GM18502 (cell line): ENCODE results near the gene GIPR.

Experiments used
- ATAC-seq: cut with Tn5 transposase; IDR thresholded peaks from one replicate; pipeline ENCODE4 v1.9.1; 2021; ENCODE audit warnings: mild to moderate bottlenecking; ENCODE audit not compliant: unreplicated experiment, poor library complexity

Gene GIPR

DNA sequence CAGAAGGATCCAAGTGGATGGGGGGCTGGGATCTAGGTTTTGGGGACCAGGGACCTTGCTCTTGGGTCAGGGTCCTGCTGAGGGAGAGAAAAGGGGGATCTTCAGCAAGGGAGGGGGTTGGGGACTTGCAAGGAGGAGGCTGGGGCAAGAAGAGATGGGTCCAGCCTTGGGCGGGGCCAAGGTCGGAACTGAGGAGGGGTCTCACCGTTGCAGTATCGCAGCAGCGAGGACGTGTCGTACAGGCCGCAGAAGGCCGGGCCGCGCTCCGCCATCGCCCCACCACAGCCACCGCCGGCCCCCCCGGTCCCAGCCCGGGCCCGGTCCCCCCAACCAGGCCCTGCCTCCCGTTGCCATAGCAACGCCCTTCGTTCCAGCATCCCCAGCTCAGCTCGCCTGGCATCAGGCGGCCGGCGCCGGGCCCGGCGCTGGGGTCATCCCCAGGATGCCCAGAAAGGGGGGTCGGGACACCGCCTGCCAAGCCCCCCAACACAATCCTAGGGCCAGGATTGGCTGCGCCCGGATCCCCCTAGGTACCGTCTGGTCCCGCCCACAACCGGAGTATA, 22.9 kb upstream of the GIPR start:
- no peak for ATAC-seq

- ATAC-seq: peak; percentile 38
Measured at GRCh38 chr19:45645631-45646344, 22.2 kb upstream of the GIPR start.

GRCh38 chr19:45646345-45646698, 21.7 kb upstream of the GIPR start:
- no peak for ATAC-seq

- ATAC-seq: no peak
Measured at GRCh38 chr19:45650722-45651121, 17.3 kb upstream of the GIPR start.

- ATAC-seq: no peak
Measured at GRCh38 chr19:45653634-45654033, 14.4 kb upstream of the GIPR start.

GRCh38 chr19:45655073-45655472, 12.9 kb upstream of the GIPR start:
- ATAC-seq: no peak

GRCh38 chr19:45657520-45658167, 10.4 kb upstream of the GIPR start:
- no peak for ATAC-seq

GRCh38 chr19:45659096-45659729, 8.8 kb upstream of the GIPR start:
- ATAC-seq: no peak

DNA sequence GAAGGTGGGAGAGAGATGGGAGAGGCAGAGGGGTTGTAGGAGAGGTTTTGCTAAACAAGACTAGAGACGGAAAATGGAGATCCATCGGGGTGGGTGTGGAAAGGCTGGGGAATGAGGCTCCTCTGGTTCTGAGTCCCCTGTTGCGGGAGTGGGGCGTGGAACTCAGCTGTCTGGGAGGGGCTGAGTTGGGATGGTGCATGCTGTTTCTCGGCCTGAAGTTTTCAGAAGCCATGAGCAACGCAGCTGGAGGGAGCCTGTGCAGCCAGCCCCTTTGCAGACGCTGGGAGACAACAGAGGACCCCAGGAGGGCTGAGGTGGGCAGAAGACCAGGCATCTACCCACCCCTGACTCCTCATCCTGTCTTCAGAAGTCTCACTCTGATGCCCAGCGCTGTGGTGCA, 7.4 kb upstream of the GIPR start:
- no peak for ATAC-seq

DNA sequence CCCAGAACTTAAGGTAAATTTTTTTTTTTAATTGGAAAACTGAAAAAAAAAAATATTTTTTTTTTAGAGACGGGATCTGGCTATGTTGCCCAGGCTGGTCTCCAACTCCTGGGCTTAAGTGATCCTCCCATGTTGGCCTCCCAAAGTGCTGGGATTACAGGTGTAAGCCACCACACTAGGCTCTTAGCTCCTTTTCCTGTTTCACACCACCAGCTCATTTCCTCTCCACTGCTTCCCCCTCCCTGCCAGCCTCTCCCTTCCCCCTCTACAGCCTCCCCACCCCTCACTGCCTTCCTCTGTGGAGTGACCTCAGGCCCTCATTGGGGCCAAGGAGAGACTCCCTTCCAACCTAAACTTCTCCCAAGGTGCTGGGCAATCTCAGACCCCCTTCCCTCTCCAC, 4.2 kb upstream of the GIPR start:
- no peak for ATAC-seq

- no peak for ATAC-seq
Measured at GRCh38 chr19:45664575-45664974, 3.4 kb upstream of the GIPR start.

DNA sequence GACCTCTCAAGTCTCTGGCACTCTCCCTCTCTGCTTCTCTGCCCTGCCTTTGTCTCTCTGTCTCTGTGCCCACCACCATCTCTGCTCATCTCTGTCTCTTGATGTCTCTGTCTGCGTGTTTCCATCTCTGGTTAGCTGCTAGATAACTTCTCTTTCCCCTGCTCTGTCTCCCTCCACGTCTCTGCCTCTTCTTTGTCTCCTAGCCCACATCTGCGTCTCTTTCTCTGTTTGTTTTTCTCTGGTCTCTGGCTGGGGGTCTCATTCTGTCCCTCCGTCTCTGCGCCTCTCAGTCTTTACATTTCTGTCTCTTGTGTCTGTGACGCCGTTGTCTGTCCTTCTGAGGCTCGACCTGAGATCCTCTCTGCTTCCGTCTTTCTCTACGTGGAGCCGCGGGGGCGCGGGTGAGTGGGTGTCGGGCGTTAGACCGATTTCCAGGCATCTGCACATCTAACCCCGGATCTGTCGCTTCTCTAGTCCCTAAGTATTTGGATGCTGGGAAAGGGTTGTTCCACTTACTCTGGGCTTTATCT, 386 bp downstream of the GIPR start:
- ATAC-seq: peak; percentile 3

- no peak for ATAC-seq
Measured at GRCh38 chr19:45670670-45671453, 2.8 kb downstream of the GIPR start.

DNA sequence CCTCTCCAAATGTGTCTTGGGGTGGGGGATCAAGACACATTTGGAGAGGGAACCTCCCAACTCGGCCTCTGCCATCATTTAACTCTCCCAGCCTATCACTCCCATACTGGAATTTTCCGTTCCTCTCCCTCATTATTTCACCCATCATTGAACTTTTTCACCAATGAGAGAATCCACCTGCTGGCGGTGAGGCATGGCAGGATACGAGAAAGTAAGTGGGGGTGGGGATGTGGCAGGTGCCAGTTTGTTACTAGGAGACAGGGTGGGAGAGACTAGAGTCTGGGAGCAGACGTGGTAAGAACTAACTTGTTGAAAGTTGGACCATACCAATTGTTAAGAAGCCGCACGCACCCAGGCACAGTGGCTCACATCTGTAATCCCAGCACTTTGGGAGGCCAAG, 6.9 kb downstream of the GIPR start:
- ATAC-seq: no peak

DNA sequence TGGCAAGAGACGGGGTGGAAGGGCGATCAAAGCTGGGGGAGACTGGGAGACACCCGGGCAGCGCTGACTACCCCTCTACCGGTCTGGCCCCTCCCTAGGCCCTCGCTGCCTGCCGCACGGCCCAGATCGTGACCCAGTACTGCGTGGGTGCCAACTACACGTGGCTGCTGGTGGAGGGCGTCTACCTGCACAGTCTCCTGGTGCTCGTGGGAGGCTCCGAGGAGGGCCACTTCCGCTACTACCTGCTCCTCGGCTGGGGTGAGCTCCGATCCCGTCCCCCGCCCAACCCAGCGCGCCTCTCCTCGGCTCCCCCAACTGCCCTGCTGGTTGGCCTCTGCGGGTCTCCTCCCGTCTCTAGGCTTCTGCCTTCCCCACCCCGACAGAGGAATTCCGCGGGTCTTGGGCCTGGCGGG, 8.8 kb downstream of the GIPR start:
- peak; percentile 18 for ATAC-seq

- ATAC-seq: peak; percentile 50
Measured at GRCh38 chr19:45677351-45678230, 9.6 kb downstream of the GIPR start.

DNA sequence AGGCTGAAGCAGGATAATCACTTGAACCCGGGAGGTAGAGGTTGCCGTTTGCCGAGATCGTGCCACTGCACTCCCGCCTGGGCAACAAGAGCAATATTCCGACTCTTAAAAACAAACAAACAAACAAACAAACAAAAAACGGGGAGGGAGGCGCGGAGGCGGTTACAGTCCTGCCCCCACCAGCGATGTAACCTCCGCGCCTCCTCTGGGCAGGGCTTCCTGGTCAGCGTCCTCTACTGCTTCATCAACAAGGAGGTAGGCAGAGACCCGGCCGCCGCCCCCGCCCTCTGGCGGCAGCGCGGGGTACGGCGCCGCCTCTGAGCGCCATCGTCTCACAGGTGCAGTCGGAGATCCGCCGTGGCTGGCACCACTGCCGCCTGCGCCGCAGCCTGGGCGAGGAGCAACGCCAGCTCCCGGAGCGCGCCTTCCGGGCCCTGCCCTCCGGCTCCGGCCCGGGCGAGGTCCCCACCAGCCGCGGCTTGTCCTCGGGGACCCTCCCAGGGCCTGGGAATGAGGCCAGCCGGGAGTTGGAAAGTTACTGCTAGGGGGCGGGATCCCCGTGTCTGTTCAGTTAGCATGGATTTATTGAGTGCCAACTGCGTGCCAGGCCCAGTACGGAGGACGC, 13.5 kb downstream of the GIPR start:
- peak; percentile 74 for ATAC-seq

DNA sequence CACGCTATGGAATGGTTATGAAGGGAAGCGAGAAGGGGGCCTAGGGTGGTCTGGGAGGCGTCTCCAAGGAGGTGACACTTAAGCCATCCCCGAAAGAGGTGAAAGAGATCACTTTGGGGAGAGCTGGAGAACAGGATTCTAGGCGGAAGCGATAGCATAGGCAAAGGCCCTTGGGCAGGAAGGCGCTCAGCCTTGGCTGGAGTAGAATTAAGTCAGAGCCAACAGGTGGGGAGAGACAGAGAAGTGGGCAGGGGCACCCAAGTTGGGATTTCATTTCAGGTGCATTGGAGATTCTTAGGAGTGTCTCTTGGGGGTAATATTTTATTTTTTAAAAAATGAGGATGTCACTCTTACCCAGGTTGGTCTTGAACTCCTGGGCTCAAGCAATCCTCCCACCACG, 14.1 kb downstream of the GIPR start:
- no peak for ATAC-seq

DNA sequence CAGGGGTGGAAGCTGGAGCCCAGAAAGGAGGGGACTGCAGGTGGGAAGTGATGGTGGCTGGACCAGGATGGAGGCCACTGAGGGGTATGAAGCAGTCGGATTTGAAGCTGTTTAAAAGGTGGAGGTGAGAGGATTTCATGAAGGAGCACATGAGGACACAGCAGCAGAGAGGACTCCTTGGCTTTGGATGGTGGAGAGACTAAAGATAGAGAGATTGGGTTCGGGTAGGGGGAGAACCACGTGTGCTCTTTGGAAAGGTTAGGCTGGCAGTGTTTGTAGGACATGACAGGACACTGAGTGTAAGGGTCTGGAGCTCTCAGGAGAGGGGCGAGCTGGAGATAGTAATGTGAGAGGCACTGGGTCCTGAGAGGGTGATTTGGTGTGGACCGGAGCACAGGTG, 14.9 kb downstream of the GIPR start:
- ATAC-seq: no peak
